Loucy (cell line): Measurements from ENCODE around the gene SUPT7L.

Source experiments
- EZH2phosphoT487 ChIP-seq: fragments of 200-600 bp; IDR thresholded peaks from 2 replicates; pipeline ENCODE4 v1.6.1; 2018; ENCODE audit warnings: antibody characterized with exemption, mild to moderate bottlenecking, moderate library complexity, borderline replicate concordance
- TF ChIP-seq, protein P1 (sequence below): fragments of 200-600 bp; sonication (generic); conservative IDR thresholded peaks from 2 replicates; pipeline ENCODE4 v1.5.1; 2014; ENCODE audit warnings: mild to moderate bottlenecking, antibody characterized with exemption, low read length

DNA sequence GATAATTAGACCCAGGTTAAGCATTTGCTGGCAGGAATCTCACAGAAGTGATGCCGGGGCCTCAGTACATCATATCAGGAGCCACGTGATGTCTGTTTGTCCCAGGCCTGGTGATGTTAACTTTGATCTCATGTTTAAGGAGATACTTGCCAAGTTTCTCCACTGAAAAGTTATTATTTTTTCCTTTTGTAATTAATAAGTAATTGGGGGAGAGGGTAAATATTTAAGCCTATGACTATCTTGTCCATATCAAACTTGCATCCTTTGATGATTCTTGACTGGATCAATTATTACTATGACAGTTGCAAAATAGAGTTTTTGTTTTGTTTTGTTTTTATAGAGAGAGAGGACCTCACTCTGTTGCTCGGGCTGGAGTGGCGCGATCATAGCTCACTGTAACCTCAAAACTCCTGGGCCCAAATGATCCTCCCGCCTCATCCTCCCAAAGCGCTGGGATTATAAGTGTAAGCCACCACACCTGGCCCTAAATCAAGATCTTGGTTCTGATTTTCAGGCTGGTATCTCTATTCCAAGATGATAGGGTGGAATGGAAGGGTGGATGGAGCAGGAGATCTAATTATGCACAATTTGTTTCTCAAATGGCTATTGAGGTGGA lies 46.7 kb upstream of the SUPT7L start:
- TF ChIP-seq, protein P1, sequence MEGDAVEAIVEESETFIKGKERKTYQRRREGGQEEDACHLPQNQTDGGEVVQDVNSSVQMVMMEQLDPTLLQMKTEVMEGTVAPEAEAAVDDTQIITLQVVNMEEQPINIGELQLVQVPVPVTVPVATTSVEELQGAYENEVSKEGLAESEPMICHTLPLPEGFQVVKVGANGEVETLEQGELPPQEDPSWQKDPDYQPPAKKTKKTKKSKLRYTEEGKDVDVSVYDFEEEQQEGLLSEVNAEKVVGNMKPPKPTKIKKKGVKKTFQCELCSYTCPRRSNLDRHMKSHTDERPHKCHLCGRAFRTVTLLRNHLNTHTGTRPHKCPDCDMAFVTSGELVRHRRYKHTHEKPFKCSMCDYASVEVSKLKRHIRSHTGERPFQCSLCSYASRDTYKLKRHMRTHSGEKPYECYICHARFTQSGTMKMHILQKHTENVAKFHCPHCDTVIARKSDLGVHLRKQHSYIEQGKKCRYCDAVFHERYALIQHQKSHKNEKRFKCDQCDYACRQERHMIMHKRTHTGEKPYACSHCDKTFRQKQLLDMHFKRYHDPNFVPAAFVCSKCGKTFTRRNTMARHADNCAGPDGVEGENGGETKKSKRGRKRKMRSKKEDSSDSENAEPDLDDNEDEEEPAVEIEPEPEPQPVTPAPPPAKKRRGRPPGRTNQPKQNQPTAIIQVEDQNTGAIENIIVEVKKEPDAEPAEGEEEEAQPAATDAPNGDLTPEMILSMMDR = no peak
- no peak for TF ChIP-seq EZH2phosphoT487
